ENCODE results near the gene HRH3.

The HRH3 gene

GRCh38 chr20:62219992-62220665 lies at the start of gene HRH3:
TSS of gene HRH3 (minus strand) at chr20:62220278. CDS start at chr20:62219970, 308 bp downstream.
- peak; percentile 32 for DNase-seq

- DNase-seq, result no peak
Observed at GRCh38 chr20:62269871-62270270, 49.8 kb upstream of the HRH3 start.

GRCh38 chr20:62269378-62269777 lies 49.3 kb upstream of the HRH3 start:
- DNase-seq, result no peak

GRCh38 chr20:62268228-62268900 lies 48.3 kb upstream of the HRH3 start:
- DNase-seq, result no peak

GRCh38 chr20:62267543-62267942 lies 47.5 kb upstream of the HRH3 start:
- DNase-seq, result no peak

- no peak for DNase-seq
Observed at GRCh38 chr20:62266851-62267250, 46.8 kb upstream of the HRH3 start.

- DNase-seq, result no peak
Observed at GRCh38 chr20:62266340-62266739, 46.3 kb upstream of the HRH3 start.

- DNase-seq, result no peak
Observed at GRCh38 chr20:62265365-62265764, 45.3 kb upstream of the HRH3 start.

GRCh38 chr20:62263396-62263795 lies 43.3 kb upstream of the HRH3 start:
- DNase-seq, result no peak

- DNase-seq, result no peak
Observed at GRCh38 chr20:62262064-62262463, 42.0 kb upstream of the HRH3 start.

- DNase-seq, result no peak
Observed at GRCh38 chr20:62259294-62259565, 39.2 kb upstream of the HRH3 start.

- no peak for DNase-seq
Observed at GRCh38 chr20:62258499-62259293, 38.6 kb upstream of the HRH3 start.

GRCh38 chr20:62255976-62256375 lies 35.9 kb upstream of the HRH3 start:
- DNase-seq, result no peak

GRCh38 chr20:62254021-62254724 lies 34.1 kb upstream of the HRH3 start:
- DNase-seq, result no peak

- no peak for DNase-seq
Observed at GRCh38 chr20:62253398-62253797, 33.3 kb upstream of the HRH3 start.

- DNase-seq, result no peak
Observed at GRCh38 chr20:62252342-62252966, 32.4 kb upstream of the HRH3 start.

- no peak for DNase-seq
Observed at GRCh38 chr20:62248890-62249560, 28.9 kb upstream of the HRH3 start.

GRCh38 chr20:62246872-62247652 lies 27.0 kb upstream of the HRH3 start:
- DNase-seq, result no peak

GRCh38 chr20:62246431-62246830 lies 26.4 kb upstream of the HRH3 start:
- no peak for DNase-seq

GRCh38 chr20:62245911-62246280 lies 25.8 kb upstream of the HRH3 start:
- DNase-seq, result no peak

- no peak for DNase-seq
Observed at GRCh38 chr20:62244644-62245108, 24.6 kb upstream of the HRH3 start.
